ENCODE measurements around the gene WWOX. TPM values are rescaled to one million over a fixed set of nuclear protein-coding genes. Genes with fewer than 3 reads are reported as not detected.

Gene WWOX
- total RNA-seq, 1 donor from 2014 or later: 7.3 TPM

DNA sequence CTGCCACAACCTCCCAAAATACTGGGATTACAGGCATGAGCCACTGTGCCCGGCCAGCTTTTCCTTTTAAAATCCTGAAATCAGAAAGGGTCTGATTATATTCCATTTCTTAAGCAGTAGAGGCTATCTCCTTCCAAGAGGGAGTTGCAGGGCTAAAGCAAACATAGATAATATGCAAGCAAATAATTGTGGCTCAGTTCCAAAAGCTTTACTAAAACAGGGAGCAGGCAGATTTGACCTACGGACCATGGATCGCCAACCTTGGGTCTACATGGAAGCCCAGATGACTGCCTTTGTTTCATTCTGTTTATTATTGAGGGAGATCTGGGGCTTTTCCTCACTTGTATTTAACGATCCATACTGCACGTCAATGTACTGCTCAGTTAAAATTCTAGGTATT lies 38.6 kb upstream of the WWOX start:
- H3K36me3 Mint-ChIP-seq (ENCODE audit: low read depth, unreplicated experiment): no peaks in the 10 kb centered on the region
- H2AFZ ChIP-seq (ENCODE audit: low read depth, low read length): no peak overlapping the region
- H3K27ac Mint-ChIP-seq (ENCODE audit: unreplicated experiment): no peak overlapping the region
- H3K4me1 Mint-ChIP-seq (ENCODE audit: low read depth, unreplicated experiment): no peaks in the 10 kb centered on the region
- no peaks in the 10 kb centered on the region for H3K27me3 ChIP-seq (ENCODE audit: insufficient read depth, low read length)
- H4K20me1 ChIP-seq (ENCODE audit: insufficient read depth, low read length): no peaks in the 10 kb centered on the region
- DNase-seq (ENCODE audit: low read depth): no peak
- H3K27ac ChIP-seq (ENCODE audit: low read depth, low read length): no peak overlapping the region
- no peak overlapping the region for H3K4me2 ChIP-seq (ENCODE audit: low read length)
- no peaks in the 10 kb centered on the region for H3K4me1 ChIP-seq (ENCODE audit: insufficient read depth, low read length)
- TF ChIP-seq, protein P1, sequence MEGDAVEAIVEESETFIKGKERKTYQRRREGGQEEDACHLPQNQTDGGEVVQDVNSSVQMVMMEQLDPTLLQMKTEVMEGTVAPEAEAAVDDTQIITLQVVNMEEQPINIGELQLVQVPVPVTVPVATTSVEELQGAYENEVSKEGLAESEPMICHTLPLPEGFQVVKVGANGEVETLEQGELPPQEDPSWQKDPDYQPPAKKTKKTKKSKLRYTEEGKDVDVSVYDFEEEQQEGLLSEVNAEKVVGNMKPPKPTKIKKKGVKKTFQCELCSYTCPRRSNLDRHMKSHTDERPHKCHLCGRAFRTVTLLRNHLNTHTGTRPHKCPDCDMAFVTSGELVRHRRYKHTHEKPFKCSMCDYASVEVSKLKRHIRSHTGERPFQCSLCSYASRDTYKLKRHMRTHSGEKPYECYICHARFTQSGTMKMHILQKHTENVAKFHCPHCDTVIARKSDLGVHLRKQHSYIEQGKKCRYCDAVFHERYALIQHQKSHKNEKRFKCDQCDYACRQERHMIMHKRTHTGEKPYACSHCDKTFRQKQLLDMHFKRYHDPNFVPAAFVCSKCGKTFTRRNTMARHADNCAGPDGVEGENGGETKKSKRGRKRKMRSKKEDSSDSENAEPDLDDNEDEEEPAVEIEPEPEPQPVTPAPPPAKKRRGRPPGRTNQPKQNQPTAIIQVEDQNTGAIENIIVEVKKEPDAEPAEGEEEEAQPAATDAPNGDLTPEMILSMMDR (IDR thresholded peaks at IDR 0.05; ENCODE audit: insufficient read depth, low read depth, low read length): no peak
- TF ChIP-seq EZH2 (IDR thresholded peaks at IDR 0.05; ENCODE audit: insufficient read depth, low read length): no peak
- peaks cover 18% of the 10 kb centered on the region for H3K27me3 Mint-ChIP-seq (ENCODE audit: low read depth, unreplicated experiment)
- H3K9ac ChIP-seq (ENCODE audit: low read length): no peak overlapping the region
- FAIRE-seq: no peak
- H3K79me2 ChIP-seq (ENCODE audit: insufficient read depth, low read length): no peaks in the 10 kb centered on the region
- H3K9me3 ChIP-seq (ENCODE audit: insufficient read depth, low read depth, low read length): no peaks in the 10 kb centered on the region
- no peaks in the 10 kb centered on the region for H3K36me3 ChIP-seq (ENCODE audit: insufficient read depth, low read length)
- H3K9me3 Mint-ChIP-seq (ENCODE audit: unreplicated experiment): no peaks in the 10 kb centered on the region
- no peak overlapping the region for H3K4me3 Mint-ChIP-seq (ENCODE audit: unreplicated experiment)
- no peak overlapping the region for H3K4me3 ChIP-seq (ENCODE audit: insufficient read depth, low read depth, low read length)

DNA sequence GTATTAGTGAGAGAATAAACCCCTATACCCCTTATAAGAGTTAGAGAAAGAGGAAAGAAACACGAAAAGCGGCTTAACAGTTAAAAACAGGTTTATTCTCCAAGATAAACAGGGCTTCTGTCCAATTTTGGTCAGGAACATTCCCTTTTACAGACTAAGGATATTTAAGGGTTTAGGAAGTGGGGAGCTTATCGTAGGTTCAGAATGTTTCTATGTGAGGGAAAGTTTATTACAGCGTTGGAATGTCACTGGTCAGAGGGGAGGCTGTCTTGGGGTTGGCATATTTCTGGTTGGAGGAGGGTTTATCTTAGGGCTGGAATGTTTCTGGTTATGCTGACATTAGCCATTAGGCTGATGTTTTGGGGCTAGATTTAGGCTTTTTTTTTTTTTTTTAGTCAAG lies 34.1 kb upstream of the WWOX start:
- H3K4me3 Mint-ChIP-seq (ENCODE audit: unreplicated experiment): no peak overlapping the region
- DNase-seq (ENCODE audit: low read depth) (peak; percentile 67), FAIRE-seq (no peak)
- no peaks in the 10 kb centered on the region for H3K36me3 Mint-ChIP-seq (ENCODE audit: low read depth, unreplicated experiment)
- Histone ChIP-seq H3K9ac (ENCODE audit: low read length) (no peak overlapping the region), H3K79me2 (ENCODE audit: insufficient read depth, low read length) (no peaks in the 10 kb centered on the region), H3K27ac (ENCODE audit: low read depth, low read length) (no peak overlapping the region), H3K4me3 (ENCODE audit: insufficient read depth, low read depth, low read length) (no peak overlapping the region), H3K36me3 (ENCODE audit: insufficient read depth, low read length) (no peaks in the 10 kb centered on the region), H2AFZ (ENCODE audit: low read depth, low read length) (no peak overlapping the region), H4K20me1 (ENCODE audit: insufficient read depth, low read length) (no peaks in the 10 kb centered on the region), H3K9me3 (ENCODE audit: insufficient read depth, low read depth, low read length) (no peaks in the 10 kb centered on the region), H3K4me1 (ENCODE audit: insufficient read depth, low read length) (no peaks in the 10 kb centered on the region), H3K27me3 (ENCODE audit: insufficient read depth, low read length) (no peaks in the 10 kb centered on the region), H3K4me2 (ENCODE audit: low read length) (no peak overlapping the region)
- no peaks in the 10 kb centered on the region for H3K4me1 Mint-ChIP-seq (ENCODE audit: low read depth, unreplicated experiment)
- H3K27me3 Mint-ChIP-seq (ENCODE audit: low read depth, unreplicated experiment): peaks cover 5% of the 10 kb centered on the region
- H3K27ac Mint-ChIP-seq (ENCODE audit: unreplicated experiment): no peak overlapping the region
- H3K9me3 Mint-ChIP-seq (ENCODE audit: unreplicated experiment): no peaks in the 10 kb centered on the region
- TF ChIP-seq, protein P1 (IDR thresholded peaks at IDR 0.05; ENCODE audit: insufficient read depth, low read depth, low read length): no peak
- TF ChIP-seq EZH2 (IDR thresholded peaks at IDR 0.05; ENCODE audit: insufficient read depth, low read length): no peak

GRCh38 chr16:78069913-78070312 lies 29.5 kb upstream of the WWOX start:
- Mint-ChIP-seq H3K27me3 (ENCODE audit: low read depth, unreplicated experiment) (peaks cover 26% of the 10 kb centered on the region), H3K4me1 (ENCODE audit: low read depth, unreplicated experiment) (no peaks in the 10 kb centered on the region), H3K4me3 (ENCODE audit: unreplicated experiment) (no peak overlapping the region), H3K27ac (ENCODE audit: unreplicated experiment) (no peak overlapping the region), H3K36me3 (ENCODE audit: low read depth, unreplicated experiment) (no peaks in the 10 kb centered on the region), H3K9me3 (ENCODE audit: unreplicated experiment) (no peaks in the 10 kb centered on the region)
- Histone ChIP-seq H3K4me2 (ENCODE audit: low read length) (no peak overlapping the region), H2AFZ (ENCODE audit: low read depth, low read length) (no peak overlapping the region), H3K9me3 (ENCODE audit: insufficient read depth, low read depth, low read length) (no peaks in the 10 kb centered on the region), H3K36me3 (ENCODE audit: insufficient read depth, low read length) (no peaks in the 10 kb centered on the region), H3K9ac (ENCODE audit: low read length) (no peak overlapping the region), H3K4me3 (ENCODE audit: insufficient read depth, low read depth, low read length) (no peak overlapping the region), H3K79me2 (ENCODE audit: insufficient read depth, low read length) (no peaks in the 10 kb centered on the region), H4K20me1 (ENCODE audit: insufficient read depth, low read length) (no peaks in the 10 kb centered on the region), H3K27me3 (ENCODE audit: insufficient read depth, low read length) (no peaks in the 10 kb centered on the region), H3K27ac (ENCODE audit: low read depth, low read length) (no peak overlapping the region), H3K4me1 (ENCODE audit: insufficient read depth, low read length) (no peaks in the 10 kb centered on the region)
- no peak for TF ChIP-seq EZH2 (IDR thresholded peaks at IDR 0.05; ENCODE audit: insufficient read depth, low read length)
- TF ChIP-seq, protein P1 (IDR thresholded peaks at IDR 0.05; ENCODE audit: insufficient read depth, low read depth, low read length): no peak
- no peak for DNase-seq (ENCODE audit: low read depth)
- FAIRE-seq: no peak
